Esophagus muscularis mucosa (tissue), 4 donors: ENCODE measurements around the gene TNN. TPM values are rescaled to one million over a fixed set of nuclear protein-coding genes. Genes with fewer than 3 reads are reported as not detected.
"Not testable (repeated sequence)": the region's sequence is repeated elsewhere in the genome, so short reads cannot be mapped to it uniquely, and the experiment has no call there.

ENCODE experiments used
- DNase-seq: peaks from one replicate; pipeline ENCODE4 v3.0.0-alpha.2; 2017; ENCODE audit errors: extremely low spot score
- H3K27ac ChIP-seq, 4 donors: fragments of 200-600 bp; sonication (generic); replicated peaks in 1 of 4; 1 replicate in 3 of 4; 2 replicates in 1 of 4; pipeline ENCODE4 v1.5.1; 2016 to 2019; ENCODE audit warnings: mild to moderate bottlenecking in 1 of 4
- H3K27me3 ChIP-seq, 4 donors: fragments of 200-600 bp; sonication (generic); one replicate each; pipeline versions ENCODE4 v1.5.1 to v1.6.0; 2016 to 2019
- H3K36me3 ChIP-seq, 4 donors: fragments of 200-600 bp; sonication (generic); one replicate each; pipeline ENCODE4 v1.5.1; 2016 to 2019
- H3K4me1 ChIP-seq, 4 donors: fragments of 200-600 bp; sonication (generic); one replicate each; pipeline ENCODE4 v1.5.1; 2016 to 2019
- H3K4me3 ChIP-seq, 4 donors: fragments of 200-600 bp; sonication (generic); 1 replicate in 2 of 4; 2 replicates in 2 of 4; pipeline ENCODE4 v1.5.1; 2016 to 2019; ENCODE audit warnings: mild to moderate bottlenecking in 4 of 4, moderate library complexity in 1 of 4
- H3K9me3 ChIP-seq, 4 donors: fragments of 200-600 bp; sonication (generic); 1 replicate in 3 of 4; 2 replicates in 1 of 4; pipeline ENCODE4 v1.5.1; 2016 to 2019
- CTCF ChIP-seq, 3 experiments: fragments of 200-600 bp in 2 of 3; fragments of 450-650 bp in 1 of 3; sonication (generic) in 2 of 3; IDR thresholded peaks; one replicate each; pipeline ENCODE4 v1.5.1; 2017 to 2019; ENCODE audit warnings: antibody characterized with exemption in 3 of 3, mild to moderate bottlenecking in 2 of 3, moderate library complexity in 1 of 3
- EP300 ChIP-seq: sonication (generic); formaldehyde crosslinking; IDR thresholded peaks from one replicate; pipeline ENCODE4 v1.6.1; 2017; ENCODE audit warnings: antibody characterized with exemption
- POLR2A ChIP-seq: fragments of 450-650 bp; IDR thresholded peaks from one replicate; pipeline ENCODE4 v1.6.1; 2017; ENCODE audit warnings: antibody characterized with exemption, moderate library complexity, mild to moderate bottlenecking, low read depth
- POLR2AphosphoS5 ChIP-seq, 2 donors: sonication (generic); formaldehyde crosslinking; IDR thresholded peaks; one replicate each; pipeline ENCODE4 v1.6.1; 2017; ENCODE audit warnings: antibody characterized with exemption in 2 of 2
- WGBS: methylation state at CpG from one replicate; pipeline ENCODE4 v1.1.5; 2018; 5-methylcytosine and 5-hydroxymethylcytosine counted together
- intact Hi-C: fragments of 100-400 bp; cut with DNase I; formaldehyde crosslinking; loops from one replicate; pipeline ENCODE4 v1.15.1; 2023
- total RNA-seq, 4 donors: library from RNA; depleted of rRNA; stranded (reverse); fragments of >200 nt; gene quantifications; one replicate each; pipeline versions ENCODE4 v1.1.0 to v1.2.1, GENCODE V29; 2016

TNN gene
- total RNA-seq, 4 donors from 2014 or later = under 0.01 to 0.45 (median 0.20) TPM

DNA sequence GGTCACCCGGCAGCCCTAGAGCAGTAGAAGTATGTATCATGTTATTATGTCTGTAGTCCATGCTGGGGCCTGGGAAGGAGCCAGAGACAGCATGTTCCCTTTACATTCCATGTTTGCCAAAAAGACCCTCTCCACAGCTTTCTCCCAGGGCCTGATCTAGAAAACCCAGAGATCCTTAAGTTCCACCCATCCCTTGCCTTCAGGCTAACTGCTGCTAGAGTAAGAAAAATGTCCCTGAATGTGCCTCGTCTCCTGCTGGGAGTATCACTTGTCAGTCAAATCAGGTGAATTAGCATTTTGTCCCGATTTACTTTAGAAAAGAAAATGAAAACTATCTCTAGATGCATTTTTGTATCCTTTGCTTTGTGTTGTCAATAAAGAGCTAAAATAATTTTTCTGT is 31.2 kb upstream of the TNN start:
- intact Hi-C loops = no loop called here
- Histone ChIP-seq H3K9me3 (no peaks in the 10 kb centered on the region), H3K36me3 (no peaks in the 10 kb centered on the region), H3K27me3 (no peaks in the 10 kb centered on the region), H3K4me1 (no peaks in the 10 kb centered on the region), H3K4me3 (no peak overlapping the region), H3K27ac (no peak overlapping the region)
- TF ChIP-seq POLR2AphosphoS5 (IDR thresholded peaks at IDR 0.05) (no peak), POLR2A (no peak)
- WGBS = 81% methylated on average over 3 of the region's 3 CpGs
- DNase-seq = no peak

- Histone ChIP-seq H3K4me1 (no peaks in the 10 kb centered on the region), H3K9me3 (no peaks in the 10 kb centered on the region), H3K4me3 (no peak overlapping the region), H3K36me3 (no peaks in the 10 kb centered on the region), H3K27ac (no peak overlapping the region), H3K27me3 (no peaks in the 10 kb centered on the region)
- 76% methylated on average over 7 of the region's 7 CpGs for WGBS
- DNase-seq = no peak
- no peak for TF ChIP-seq CTCF (IDR thresholded peaks at IDR 0.05)
- TF ChIP-seq EP300 = no peak
- no peak for TF ChIP-seq POLR2AphosphoS5 (IDR thresholded peaks at IDR 0.05)
- TF ChIP-seq POLR2A = no peak
- intact Hi-C loops = no loop called here
These were observed 30.2 kb upstream of the TNN start for GRCh38 chr1:175037416-175037815.

DNA sequence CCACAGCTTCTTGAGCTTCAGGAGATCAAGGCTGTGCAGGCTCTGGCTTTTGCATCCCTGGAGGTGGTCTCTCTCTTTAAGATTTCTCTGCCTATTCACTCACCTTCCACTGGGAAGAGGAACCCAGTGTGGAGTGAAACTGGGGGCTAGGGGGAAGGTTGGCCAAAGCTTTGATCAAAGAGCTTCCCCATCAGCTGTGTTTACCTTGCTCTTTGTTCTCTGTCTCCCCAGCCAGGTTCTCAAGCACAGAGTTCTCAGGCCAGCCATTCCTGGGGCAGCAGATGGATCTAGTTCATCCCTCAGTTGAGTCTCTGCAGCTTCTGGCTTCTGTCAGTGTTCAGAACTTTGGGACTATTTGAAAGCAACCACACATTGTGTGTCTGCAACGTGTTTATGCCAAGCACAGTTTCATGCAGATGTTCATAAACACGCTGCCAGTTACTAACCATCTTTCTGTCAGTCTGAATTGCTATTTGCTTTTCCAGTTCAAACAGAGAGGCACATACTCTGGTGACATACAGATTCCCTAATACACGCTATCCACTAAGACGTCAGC is 27.2 kb upstream of the TNN start:
- 80% methylated on average over 4 of the region's 4 CpGs for WGBS
- Histone ChIP-seq H3K36me3 (no peaks in the 10 kb centered on the region), H3K4me3 (no peak overlapping the region), H3K4me1 (no peaks in the 10 kb centered on the region), H3K27ac (no peak overlapping the region), H3K9me3 (no peaks in the 10 kb centered on the region), H3K27me3 (no peaks in the 10 kb centered on the region)
- intact Hi-C loops = no loop called here
- TF ChIP-seq POLR2A = no peak
- TF ChIP-seq CTCF (IDR thresholded peaks at IDR 0.05) = no peak
- no peak for TF ChIP-seq EP300
- no peak for TF ChIP-seq POLR2AphosphoS5 (IDR thresholded peaks at IDR 0.05)
- DNase-seq = no peak

DNA sequence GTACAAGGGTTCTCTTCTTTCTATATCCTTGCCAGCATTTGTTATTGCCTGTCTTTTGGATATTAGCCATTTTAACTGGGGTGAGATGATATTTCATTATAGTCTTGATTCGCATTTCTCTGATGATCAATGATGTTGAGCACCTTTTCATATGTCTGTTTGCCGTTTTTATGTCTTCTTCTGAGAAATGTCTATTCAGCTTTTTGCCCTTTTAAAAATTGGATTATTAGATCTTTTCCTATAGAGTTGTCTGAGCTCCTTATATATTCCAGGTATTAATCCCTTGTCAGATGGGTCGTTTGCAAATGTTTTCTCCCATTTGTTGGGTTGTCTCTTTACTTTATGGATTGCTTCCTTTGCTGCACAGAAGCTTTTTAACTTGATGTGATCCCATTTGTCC is 25.0 kb upstream of the TNN start:
- no peak for TF ChIP-seq EP300
- TF ChIP-seq POLR2A = no peak
- no peak for TF ChIP-seq POLR2AphosphoS5 (IDR thresholded peaks at IDR 0.05)
- TF ChIP-seq CTCF (IDR thresholded peaks at IDR 0.05) = no peak

DNA sequence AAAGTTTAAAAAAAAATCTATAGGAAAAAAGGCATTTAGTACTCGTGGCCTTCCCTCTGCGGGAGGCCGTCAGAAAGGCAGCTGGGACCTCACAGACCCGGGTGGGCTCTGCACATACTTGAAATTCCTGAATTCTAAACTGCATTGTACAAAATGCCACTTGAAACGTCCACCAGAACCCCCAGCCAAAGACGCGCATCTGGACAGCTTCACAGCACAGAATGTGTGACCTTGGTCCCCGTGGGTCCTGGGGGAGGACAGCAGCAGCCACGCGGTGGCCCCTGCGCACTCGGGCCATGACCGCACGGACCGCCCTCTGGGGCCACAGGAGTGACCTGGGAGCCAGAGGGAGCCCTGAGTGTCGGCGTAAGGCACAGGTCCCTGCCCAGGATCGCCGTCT is 23.8 kb upstream of the TNN start:
- Histone ChIP-seq H3K27ac (no peak overlapping the region), H3K4me3 (no peak overlapping the region), H3K27me3 (no peaks in the 10 kb centered on the region), H3K9me3 (no peaks in the 10 kb centered on the region), H3K36me3 (no peaks in the 10 kb centered on the region), H3K4me1 (no peaks in the 10 kb centered on the region)
- 55% methylated on average over 17 of the region's 19 CpGs for WGBS
- intact Hi-C loops = no loop called here
- TF ChIP-seq CTCF (IDR thresholded peaks at IDR 0.05) (no peak), EP300 (no peak), POLR2A (no peak), POLR2AphosphoS5 (IDR thresholded peaks at IDR 0.05) (no peak)
- DNase-seq = no peak

More for the DNA sequence above, 25.0 kb upstream of the TNN start:
- DNase-seq = no peak
- Histone ChIP-seq H3K9me3 (no peaks in the 10 kb centered on the region), H3K36me3 (no peaks in the 10 kb centered on the region), H3K4me3 (no peak overlapping the region), H3K27ac (no peak overlapping the region), H3K27me3 (no peaks in the 10 kb centered on the region), H3K4me1 (no peaks in the 10 kb centered on the region)
- intact Hi-C loops = no loop called here
- 69% methylated on average over 3 of the region's 3 CpGs for WGBS

DNA sequence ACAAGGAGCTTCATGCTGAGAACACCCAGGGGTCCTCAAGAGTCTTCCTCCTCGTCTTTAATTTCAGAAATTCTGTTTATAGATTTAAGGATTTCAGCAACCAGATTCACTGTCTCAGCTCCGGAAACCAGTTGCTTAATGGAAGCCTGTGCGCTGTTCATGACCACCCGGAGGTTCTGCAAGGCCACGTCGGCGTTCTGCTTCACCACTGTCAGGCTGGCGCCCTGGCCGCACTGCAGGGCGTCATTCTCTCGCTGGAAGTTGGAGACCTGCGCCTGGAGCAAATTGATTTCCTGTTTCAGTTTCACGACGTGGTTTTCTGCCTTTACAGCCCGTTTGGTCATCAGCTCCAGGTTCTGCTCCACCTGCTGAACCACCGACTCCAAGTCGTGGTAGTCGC is 23.0 kb upstream of the TNN start:
- DNase-seq, H3K36me3 ChIP-seq, H3K4me3 ChIP-seq, H3K27me3 ChIP-seq, H3K4me1 ChIP-seq, H3K27ac ChIP-seq, intact Hi-C loops, H3K9me3 ChIP-seq: not testable (repeated sequence)
- WGBS = 88% methylated on average over 18 of the region's 18 CpGs
